Loucy (cell line): Measurements from ENCODE around the gene KIRREL1.

Experiments
- H2AFZ ChIP-seq: fragments of 200-600 bp; sonication (generic); 2 replicates; pipeline ENCODE4 v1.6.0; 2016; ENCODE audit warnings: antibody characterized with exemption, mild to moderate bottlenecking, low read length, moderate library complexity
- H3F3A ChIP-seq: fragments of 200-600 bp; 2 replicates; pipeline ENCODE4 v1.6.0; 2016; ENCODE audit warnings: antibody characterized with exemption, low read depth, mild to moderate bottlenecking
- H3K27me3 ChIP-seq: fragments of 200-600 bp; sonication (generic); 2 replicates; pipeline ENCODE4 v1.6.1; 2014; ENCODE audit warnings: low read length, mild to moderate bottlenecking; ENCODE audit not compliant: insufficient read depth, poor library complexity, severe bottlenecking
- H3K36me3 ChIP-seq: fragments of 200-600 bp; sonication (generic); 2 replicates; pipeline ENCODE4 v1.6.1; 2016; ENCODE audit warnings: low read length; ENCODE audit not compliant: insufficient read depth
- H3K4me1 ChIP-seq: fragments of 200-600 bp; sonication (generic); 2 replicates; pipeline ENCODE4 v1.5.1; 2014; ENCODE audit warnings: low read length, mild to moderate bottlenecking; ENCODE audit not compliant: insufficient read depth, poor library complexity, severe bottlenecking
- H3K4me2 ChIP-seq: fragments of 200-600 bp; sonication (generic); 2 replicates; pipeline ENCODE4 v1.6.0; 2014; ENCODE audit warnings: antibody characterized with exemption, low read length, low read depth, mild to moderate bottlenecking; ENCODE audit not compliant: poor library complexity, severe bottlenecking
- H3K4me3 ChIP-seq: fragments of 200-600 bp; sonication (generic); 2 replicates; pipeline ENCODE4 v1.5.1; 2014; ENCODE audit warnings: low read length, mild to moderate bottlenecking, mixed read lengths; ENCODE audit not compliant: poor library complexity, severe bottlenecking
- H3K79me2 ChIP-seq: fragments of 200-600 bp; sonication (generic); 2 replicates; pipeline ENCODE4 v1.6.1; 2014; ENCODE audit warnings: low read length; ENCODE audit not compliant: insufficient read depth
- H3K9ac ChIP-seq: fragments of 200-600 bp; sonication (generic); 2 replicates; pipeline ENCODE4 v1.6.0; 2014; ENCODE audit warnings: mild to moderate bottlenecking, low read depth, low read length, moderate library complexity; ENCODE audit not compliant: poor library complexity, severe bottlenecking
- H3K9me2 ChIP-seq: fragments of 200-600 bp; sonication (generic); replicated peaks from 2 replicates; pipeline ENCODE4 v1.6.1; 2016; ENCODE audit warnings: low read depth, low read length, mixed read lengths
- H3K9me3 ChIP-seq: fragments of 200-600 bp; sonication (generic); 2 replicates; pipeline ENCODE4 v1.6.1; 2014; ENCODE audit warnings: mild to moderate bottlenecking, antibody characterized with exemption, low read length, low read depth; ENCODE audit not compliant: insufficient read depth
- H4K20me1 ChIP-seq: fragments of 200-600 bp; sonication (generic); 2 replicates; pipeline ENCODE4 v1.6.0; 2014; ENCODE audit warnings: antibody characterized with exemption, low read length, mild to moderate bottlenecking; ENCODE audit not compliant: insufficient read depth, poor library complexity, severe bottlenecking
- EZH2phosphoT487 ChIP-seq: fragments of 200-600 bp; IDR thresholded peaks from 2 replicates; pipeline ENCODE4 v1.6.1; 2018; ENCODE audit warnings: antibody characterized with exemption, mild to moderate bottlenecking, moderate library complexity, borderline replicate concordance
- TF ChIP-seq, protein P1 (sequence below): fragments of 200-600 bp; sonication (generic); conservative IDR thresholded peaks from 2 replicates; pipeline ENCODE4 v1.5.1; 2014; ENCODE audit warnings: mild to moderate bottlenecking, antibody characterized with exemption, low read length

KIRREL1 gene

DNA sequence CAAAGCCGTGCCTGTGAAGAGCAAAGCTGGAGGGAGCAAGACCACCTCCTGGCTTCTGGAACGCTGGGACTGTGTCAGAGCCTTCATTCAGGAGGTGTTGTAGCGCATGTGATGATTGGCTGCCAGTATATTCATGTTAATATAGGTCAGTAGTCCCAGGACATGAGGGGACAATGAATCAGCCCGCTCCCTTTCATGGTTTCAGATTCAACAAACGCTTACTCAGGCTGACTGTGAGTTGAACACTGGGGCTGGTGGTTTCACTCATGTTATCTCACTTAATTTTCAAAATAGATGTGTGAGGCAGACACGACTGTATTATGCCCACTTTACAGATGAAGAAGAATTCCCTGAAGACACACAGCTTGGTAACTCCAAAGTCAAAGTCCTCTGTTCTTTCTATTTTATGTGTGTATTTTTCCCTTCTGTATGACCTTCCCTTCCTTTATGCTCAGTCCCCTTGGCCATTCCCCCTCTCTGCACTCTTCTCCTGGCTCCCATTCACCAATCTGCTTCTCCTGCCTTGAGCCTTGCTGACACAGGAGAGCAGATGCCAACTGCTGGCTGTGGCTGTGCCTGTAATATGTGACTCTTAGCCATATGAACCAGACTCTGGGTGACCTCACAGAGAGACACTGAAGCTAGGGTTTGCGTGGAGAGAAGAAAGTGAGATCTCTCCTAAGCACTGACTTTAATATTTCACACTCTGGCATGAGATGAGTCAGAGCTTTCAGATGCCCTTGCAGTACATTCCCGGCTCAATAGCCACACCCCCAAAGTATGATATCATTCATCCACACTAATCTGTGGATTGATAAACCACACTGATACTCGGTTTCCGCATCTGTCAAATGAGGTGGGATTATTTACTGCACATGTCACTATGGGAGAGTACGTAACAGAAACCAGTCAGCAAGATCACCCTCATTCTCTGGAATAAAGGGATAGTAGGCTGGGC lies 31.4 kb upstream of the KIRREL1 start:
- H3K4me1 ChIP-seq, result no peaks in the 10 kb centered on the region
- H3K9ac ChIP-seq, result no peak overlapping the region
- no peaks in the 10 kb centered on the region for H3K9me3 ChIP-seq
- no peaks in the 10 kb centered on the region for H3K27me3 ChIP-seq
- no peak overlapping the region for H3K4me3 ChIP-seq
- H3K79me2 ChIP-seq, result no peaks in the 10 kb centered on the region
- no peaks in the 10 kb centered on the region for H3K9me2 ChIP-seq
- H2AFZ ChIP-seq, result no peak overlapping the region
- H3F3A ChIP-seq, result no peaks in the 10 kb centered on the region
- H3K4me2 ChIP-seq, result no peak overlapping the region
- no peaks in the 10 kb centered on the region for H4K20me1 ChIP-seq
- no peaks in the 10 kb centered on the region for H3K36me3 ChIP-seq
- TF ChIP-seq, protein P1, sequence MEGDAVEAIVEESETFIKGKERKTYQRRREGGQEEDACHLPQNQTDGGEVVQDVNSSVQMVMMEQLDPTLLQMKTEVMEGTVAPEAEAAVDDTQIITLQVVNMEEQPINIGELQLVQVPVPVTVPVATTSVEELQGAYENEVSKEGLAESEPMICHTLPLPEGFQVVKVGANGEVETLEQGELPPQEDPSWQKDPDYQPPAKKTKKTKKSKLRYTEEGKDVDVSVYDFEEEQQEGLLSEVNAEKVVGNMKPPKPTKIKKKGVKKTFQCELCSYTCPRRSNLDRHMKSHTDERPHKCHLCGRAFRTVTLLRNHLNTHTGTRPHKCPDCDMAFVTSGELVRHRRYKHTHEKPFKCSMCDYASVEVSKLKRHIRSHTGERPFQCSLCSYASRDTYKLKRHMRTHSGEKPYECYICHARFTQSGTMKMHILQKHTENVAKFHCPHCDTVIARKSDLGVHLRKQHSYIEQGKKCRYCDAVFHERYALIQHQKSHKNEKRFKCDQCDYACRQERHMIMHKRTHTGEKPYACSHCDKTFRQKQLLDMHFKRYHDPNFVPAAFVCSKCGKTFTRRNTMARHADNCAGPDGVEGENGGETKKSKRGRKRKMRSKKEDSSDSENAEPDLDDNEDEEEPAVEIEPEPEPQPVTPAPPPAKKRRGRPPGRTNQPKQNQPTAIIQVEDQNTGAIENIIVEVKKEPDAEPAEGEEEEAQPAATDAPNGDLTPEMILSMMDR, result no peak
- TF ChIP-seq EZH2phosphoT487, result no peak

GRCh38 chr1:157963713-157964112 lies 29.7 kb upstream of the KIRREL1 start:
- Histone ChIP-seq H2AFZ (no peak overlapping the region), H3K9ac (no peak overlapping the region), H3K9me3 (no peaks in the 10 kb centered on the region), H3K4me3 (no peak overlapping the region), H3K4me2 (no peak overlapping the region), H3K79me2 (no peaks in the 10 kb centered on the region), H4K20me1 (no peaks in the 10 kb centered on the region), H3K36me3 (no peaks in the 10 kb centered on the region), H3K4me1 (peaks cover 3% of the 10 kb centered on the region), H3F3A (no peaks in the 10 kb centered on the region), H3K27me3 (no peaks in the 10 kb centered on the region), H3K9me2 (no peaks in the 10 kb centered on the region)
- TF ChIP-seq, protein P1, result peak; percentile 78
- TF ChIP-seq EZH2phosphoT487, result no peak

- no peaks in the 10 kb centered on the region for H3K27me3 ChIP-seq
- no peaks in the 10 kb centered on the region for H3F3A ChIP-seq
- H3K79me2 ChIP-seq, result no peaks in the 10 kb centered on the region
- no peak overlapping the region for H3K9ac ChIP-seq
- no peaks in the 10 kb centered on the region for H3K9me3 ChIP-seq
- no peak overlapping the region for H2AFZ ChIP-seq
- H3K4me3 ChIP-seq, result no peak overlapping the region
- H3K4me1 ChIP-seq, result peaks cover 8% of the 10 kb centered on the region
- no peak for TF ChIP-seq EZH2phosphoT487
- TF ChIP-seq, protein P1, result no peak
- no peaks in the 10 kb centered on the region for H4K20me1 ChIP-seq
- H3K36me3 ChIP-seq, result no peaks in the 10 kb centered on the region
- no peak overlapping the region for H3K4me2 ChIP-seq
- no peaks in the 10 kb centered on the region for H3K9me2 ChIP-seq
Measured at GRCh38 chr1:157965584-157965983, 27.9 kb upstream of the KIRREL1 start.
